HG03103 (cell line): ENCODE data around the gene AGPS.
"Not testable (repeated sequence)": the region's sequence is repeated elsewhere in the genome, so short reads cannot be mapped to it uniquely, and the experiment has no call there.

Experiments used
- ATAC-seq: cut with Tn5 transposase; IDR thresholded peaks from one replicate; pipeline ENCODE4 v1.9.1; 2021; ENCODE audit warnings: low read depth; ENCODE audit not compliant: unreplicated experiment

The AGPS gene

GRCh38 chr2:177545981-177546585 lies 153.5 kb downstream of the AGPS start:
- no peak for ATAC-seq

GRCh38 chr2:177547122-177547521 lies 154.5 kb downstream of the AGPS start:
- ATAC-seq = peak; percentile 84

- ATAC-seq = no peak
These were observed 155.2 kb downstream of the AGPS start for GRCh38 chr2:177547772-177548171.

GRCh38 chr2:177548636-177549035 lies 156.1 kb downstream of the AGPS start:
- ATAC-seq = no peak

- ATAC-seq = no peak
These were observed 156.6 kb downstream of the AGPS start for GRCh38 chr2:177549171-177549570.

- ATAC-seq = no peak
These were observed 158.0 kb downstream of the AGPS start for GRCh38 chr2:177550264-177551200.

- not testable (repeated sequence) for ATAC-seq
These were observed 158.8 kb downstream of the AGPS start for GRCh38 chr2:177551360-177551759.

GRCh38 chr2:177551989-177552421 lies 159.4 kb downstream of the AGPS start:
- no peak for ATAC-seq

- peak; percentile 94 for ATAC-seq
These were observed 160.0 kb downstream of the AGPS start for GRCh38 chr2:177552422-177553175.

GRCh38 chr2:177553176-177553884 lies 160.8 kb downstream of the AGPS start:
- no peak for ATAC-seq

- no peak for ATAC-seq
These were observed 161.8 kb downstream of the AGPS start for GRCh38 chr2:177554365-177554764.

GRCh38 chr2:177556153-177556552 lies 163.6 kb downstream of the AGPS start:
- no peak for ATAC-seq

GRCh38 chr2:177557794-177558193 lies 165.2 kb downstream of the AGPS start:
- no peak for ATAC-seq

- ATAC-seq = no peak
These were observed 167.1 kb downstream of the AGPS start for GRCh38 chr2:177559638-177560037.

- no peak for ATAC-seq
These were observed 175.8 kb downstream of the AGPS start for GRCh38 chr2:177568390-177568789.

- no peak for ATAC-seq
These were observed 176.3 kb downstream of the AGPS start for GRCh38 chr2:177568893-177569292.

GRCh38 chr2:177572236-177572671 lies 179.7 kb downstream of the AGPS start:
- ATAC-seq = no peak

- ATAC-seq = no peak
These were observed 180.5 kb downstream of the AGPS start for GRCh38 chr2:177573120-177573519.

GRCh38 chr2:177574356-177574755 lies 181.8 kb downstream of the AGPS start:
- ATAC-seq = no peak

GRCh38 chr2:177575358-177575757 lies 182.8 kb downstream of the AGPS start:
- ATAC-seq = no peak
